Mesenteric fat pad (tissue), 1 donor: ENCODE results near the gene AQP1. TPM values are rescaled to one million over a fixed set of nuclear protein-coding genes. Genes with fewer than 3 reads are reported as not detected.

ENCODE experiments used
- DNase-seq: peaks from one replicate; pipeline ENCODE4 v3.0.0-alpha.2; 2020; ENCODE audit warnings: low spot score
- long read RNA-seq: library from polyadenylated mRNA; unstranded; transcript quantifications from one replicate; pipeline ENCODE4 v2.0.0, GENCODE V29; 2020
- total RNA-seq: library from RNA; stranded (reverse); fragmentation: NEBNext Ultra II Directional; extraction: Animal tissue kit (Norgen Biotek cat#: 25700); gene quantifications from one replicate; pipeline ENCODE4 v1.2.1, GENCODE V29; 2021
- donor health status: DM: yes; HTN: yes; CAD: no.

AQP1 gene
- total RNA-seq, result 140 TPM
- long read RNA-seq, transcript AQP1-201 (4 exons, 2,913 nt), result major isoform, 88 of 249 reads
- long read RNA-seq, partial matches to known transcripts, result 160 of 249 reads
- long read RNA-seq, other reads (novel, unspliced or antisense), result 1 of 249 reads

DNA sequence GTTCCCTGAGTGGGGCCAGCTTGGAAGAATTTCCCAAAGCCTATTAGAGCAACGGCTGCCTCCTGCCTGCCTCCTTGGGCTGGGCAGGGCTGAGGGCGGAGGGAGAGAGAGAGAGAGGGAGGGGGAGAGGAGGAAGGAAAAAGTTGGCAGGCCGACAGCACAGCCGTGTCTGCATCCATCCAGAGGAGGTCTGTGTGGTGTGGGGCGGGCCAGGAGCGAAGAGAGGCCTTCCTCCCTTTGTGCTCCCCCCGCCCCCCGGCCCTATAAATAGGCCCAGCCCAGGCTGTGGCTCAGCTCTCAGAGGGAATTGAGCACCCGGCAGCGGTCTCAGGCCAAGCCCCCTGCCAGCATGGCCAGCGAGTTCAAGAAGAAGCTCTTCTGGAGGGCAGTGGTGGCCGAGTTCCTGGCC, at the start of gene AQP1:
TSS of gene AQP1 (plus strand) at position 293 of the 409 bp plus-strand sequence. CDS start at position 350, 57 bp downstream.
- no peak for DNase-seq

DNA sequence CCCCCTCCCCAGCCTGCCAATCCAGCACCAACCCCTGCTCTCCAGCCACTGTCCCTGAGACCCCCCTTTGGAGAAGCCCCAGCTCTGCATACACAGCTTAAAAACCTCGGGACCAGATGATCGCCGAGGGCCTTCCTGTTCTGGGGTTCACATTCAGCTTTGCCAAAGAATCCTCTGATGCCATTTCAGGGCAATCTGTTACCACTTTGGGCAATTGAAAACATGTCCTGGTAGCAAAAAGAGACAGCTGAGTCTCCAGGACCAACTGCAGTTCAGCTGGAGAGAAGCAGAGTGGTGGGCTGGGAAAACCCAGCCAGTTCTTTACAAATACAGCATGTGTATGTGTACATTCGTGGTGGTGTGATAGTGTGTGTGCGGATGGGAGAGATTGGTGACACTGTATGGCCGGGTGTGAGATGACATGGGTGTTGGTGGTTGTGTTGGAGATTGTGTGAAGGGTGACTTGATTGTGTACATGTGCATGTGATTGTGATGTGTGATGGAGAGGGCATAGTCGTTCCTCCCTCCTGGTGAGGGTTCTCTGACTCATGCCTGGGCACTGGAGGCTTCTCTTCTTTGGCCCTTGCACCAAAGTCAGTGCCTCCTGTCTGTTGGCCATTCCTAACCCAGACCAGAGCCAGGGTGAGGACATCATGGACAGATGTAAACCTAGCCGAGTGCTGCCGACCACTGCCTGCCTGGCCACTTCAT, 48.5 kb upstream of the AQP1 start:
- DNase-seq, result no peak

DNA sequence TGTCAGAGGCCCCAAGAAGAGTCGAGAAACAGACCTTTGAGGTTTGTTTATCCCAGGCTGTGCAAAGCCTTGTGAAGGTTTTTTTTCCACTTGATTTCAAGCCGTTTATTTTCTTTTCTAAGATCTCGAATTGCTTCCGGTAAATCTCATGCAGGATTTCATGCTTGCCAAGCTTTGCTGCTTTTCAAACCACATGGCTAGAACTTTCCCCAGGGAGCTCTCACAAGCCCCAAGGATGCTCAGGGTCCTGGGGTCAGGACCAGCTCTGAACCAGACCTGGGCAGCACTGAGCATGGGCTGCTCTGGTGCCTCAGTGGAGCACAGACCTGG, 48.0 kb upstream of the AQP1 start:
- no peak for DNase-seq

DNA sequence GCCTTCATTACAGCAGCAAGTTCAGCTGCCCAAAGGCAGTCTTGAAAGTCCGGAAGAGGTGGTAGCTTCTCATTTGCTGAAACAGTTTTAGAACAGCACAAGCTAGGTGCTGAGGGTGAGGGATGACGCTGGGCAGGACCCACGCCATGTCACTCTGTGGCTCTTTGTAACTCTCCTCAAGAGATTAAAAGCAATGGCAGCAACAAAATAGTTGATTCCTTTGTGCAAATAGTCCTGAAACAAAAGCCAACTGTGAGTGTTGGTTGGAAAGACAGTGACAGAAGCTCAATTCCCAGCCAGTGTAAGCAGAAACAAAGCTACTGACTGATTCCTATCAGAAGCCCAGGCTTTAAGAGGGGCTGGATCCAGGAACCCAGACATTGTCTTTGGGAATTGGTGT, 47.6 kb upstream of the AQP1 start:
- no peak for DNase-seq

DNA sequence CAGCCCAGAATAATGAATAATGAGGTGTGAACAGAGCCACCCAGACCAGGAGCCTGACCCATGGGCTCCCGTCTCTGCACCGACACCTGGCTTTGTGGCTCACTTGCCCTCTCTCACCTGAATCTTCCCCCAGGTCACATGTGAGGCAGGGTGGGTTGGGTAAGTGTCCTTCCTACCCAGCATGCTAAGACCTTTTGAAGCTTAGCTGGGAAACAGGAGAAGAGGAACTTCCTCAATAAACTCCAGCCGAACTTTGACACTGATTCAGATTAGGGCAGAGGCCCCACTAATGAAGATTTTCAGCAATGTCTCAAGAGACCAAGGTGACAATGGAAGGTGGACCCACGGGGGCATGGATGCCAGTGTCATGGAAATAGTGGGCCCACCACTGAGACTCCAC, 46.6 kb upstream of the AQP1 start:
- DNase-seq, result no peak

DNA sequence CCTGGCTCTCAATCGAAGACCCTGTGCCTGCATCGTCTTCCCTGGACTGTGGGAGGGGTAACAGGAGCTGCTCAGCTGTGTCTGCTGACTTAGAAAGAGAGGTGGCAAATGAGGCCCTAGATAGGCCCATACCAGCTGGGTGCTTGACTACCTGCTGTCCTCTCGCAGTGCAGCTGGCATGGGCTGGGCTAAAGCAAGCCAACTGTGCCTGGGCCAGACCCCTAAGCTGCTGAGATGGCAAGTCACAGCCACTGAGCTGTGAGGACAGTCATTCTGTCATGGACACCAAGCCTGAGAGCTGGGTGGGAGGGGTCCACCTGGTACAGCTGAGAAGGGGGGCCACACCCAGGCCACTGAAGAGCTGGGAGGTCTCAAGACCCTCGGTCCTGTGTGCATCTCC, 45.8 kb upstream of the AQP1 start:
- DNase-seq, result no peak

DNA sequence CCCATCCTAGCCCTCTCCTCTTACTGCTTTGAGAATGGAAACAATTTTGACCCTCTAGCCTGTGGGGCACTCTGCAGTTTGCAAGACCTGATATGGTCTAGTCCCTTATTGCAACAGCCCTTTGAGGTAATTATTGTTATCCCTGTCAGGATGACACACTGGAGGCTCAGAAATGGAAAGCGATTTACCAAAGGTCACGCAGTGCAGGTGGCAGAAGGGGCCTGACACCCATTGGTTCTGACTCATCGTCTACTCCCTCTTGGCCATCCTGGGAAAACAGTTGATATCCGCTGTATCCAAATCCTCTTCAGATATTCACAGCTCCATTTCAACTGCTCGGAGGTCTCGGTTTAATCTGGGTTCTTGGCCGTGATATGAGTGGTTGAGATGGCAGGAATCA, 44.7 kb upstream of the AQP1 start:
- no peak for DNase-seq

DNA sequence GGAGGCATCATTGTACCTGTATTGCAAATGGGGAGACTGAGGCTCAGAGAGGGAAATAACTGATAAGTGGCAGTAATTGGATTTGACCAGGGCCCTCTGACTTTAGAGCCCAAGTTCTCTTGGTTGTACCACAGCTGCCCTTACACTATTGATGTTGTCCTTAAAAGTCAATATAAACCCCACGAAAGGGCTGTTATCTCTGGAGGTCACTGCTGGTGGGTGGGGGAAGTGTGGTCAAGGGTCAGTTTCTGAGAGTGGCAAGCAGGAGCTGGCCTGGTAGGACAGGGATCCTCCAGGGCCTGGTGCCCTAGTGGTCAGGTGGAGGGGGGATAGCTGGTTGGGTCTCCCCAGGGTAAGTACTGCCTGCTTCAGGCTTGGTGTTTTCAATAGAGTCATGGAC, 44.2 kb upstream of the AQP1 start:
- no peak for DNase-seq

DNA sequence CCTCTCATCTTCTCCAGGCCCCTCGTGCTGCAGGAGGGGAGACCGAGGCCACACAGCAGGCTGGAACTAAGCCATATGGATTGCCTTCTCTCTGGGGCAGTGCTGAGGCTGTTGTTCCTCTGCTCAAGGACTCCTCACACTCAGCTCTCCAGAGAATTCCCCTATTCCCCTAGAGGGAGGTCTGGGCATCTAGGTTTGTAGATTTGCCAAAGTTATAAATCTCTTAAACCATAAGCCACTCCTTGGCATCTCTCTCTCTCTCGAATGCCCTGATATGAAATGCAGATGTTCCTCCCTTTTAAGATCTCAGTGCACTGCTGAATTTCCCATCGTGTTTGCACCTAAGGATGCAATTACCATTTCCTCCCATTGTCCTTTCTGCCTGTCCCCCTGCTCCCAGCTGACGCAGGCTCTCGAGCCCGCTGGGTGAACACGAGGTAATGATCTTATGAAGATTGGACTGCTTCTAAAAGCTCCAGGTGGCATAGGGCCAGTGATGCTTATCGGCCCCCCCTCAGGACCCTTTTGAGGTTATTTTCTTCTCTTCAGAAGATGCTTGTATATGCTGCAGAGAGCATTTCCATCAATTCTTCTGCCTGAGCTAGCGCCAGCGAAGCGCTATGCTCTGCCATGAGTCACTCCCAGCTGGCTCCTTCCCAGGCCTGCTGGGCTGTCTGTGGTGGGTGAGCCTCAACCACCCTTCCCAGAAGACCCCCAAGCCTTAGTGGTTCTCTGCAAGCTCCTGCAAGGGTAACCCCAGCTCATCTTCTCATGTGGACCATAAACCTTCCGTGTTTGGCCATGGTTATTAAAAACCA, 41.6 kb upstream of the AQP1 start:
- no peak for DNase-seq

DNA sequence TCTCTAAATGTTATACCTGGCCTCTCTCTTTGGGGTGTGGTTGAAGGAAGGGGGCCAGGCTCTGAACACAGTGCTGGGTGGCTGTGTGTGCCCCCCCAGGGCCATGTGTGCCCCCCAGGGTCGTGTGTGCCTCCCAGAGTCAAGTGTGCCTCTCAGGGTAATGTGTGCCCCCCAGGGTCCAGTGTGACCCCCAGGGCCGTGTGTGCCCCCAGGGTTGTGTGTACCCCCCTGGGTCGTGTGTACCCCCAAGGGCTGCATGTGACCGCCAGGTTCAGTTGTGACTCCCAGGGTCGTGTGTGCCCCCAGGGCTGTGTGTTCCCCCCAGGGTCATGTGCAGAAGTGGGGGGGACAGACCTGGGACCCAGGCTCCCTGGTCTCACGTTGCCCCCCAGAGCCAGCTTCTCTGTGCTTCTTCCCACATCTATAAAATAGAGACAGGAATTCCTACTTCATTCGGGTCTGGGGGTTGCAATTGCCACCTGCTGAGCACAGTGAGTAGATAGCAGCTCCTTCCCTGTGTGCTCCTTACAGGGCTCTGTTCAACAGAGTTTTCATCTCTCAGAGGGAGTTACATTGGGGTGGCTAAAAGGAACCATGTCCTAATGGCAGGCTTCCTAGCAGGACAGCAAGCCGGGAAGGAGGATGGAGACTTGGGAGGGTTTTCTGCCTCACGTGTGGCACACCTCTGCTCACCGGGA, 40.7 kb upstream of the AQP1 start:
- DNase-seq, result no peak

DNA sequence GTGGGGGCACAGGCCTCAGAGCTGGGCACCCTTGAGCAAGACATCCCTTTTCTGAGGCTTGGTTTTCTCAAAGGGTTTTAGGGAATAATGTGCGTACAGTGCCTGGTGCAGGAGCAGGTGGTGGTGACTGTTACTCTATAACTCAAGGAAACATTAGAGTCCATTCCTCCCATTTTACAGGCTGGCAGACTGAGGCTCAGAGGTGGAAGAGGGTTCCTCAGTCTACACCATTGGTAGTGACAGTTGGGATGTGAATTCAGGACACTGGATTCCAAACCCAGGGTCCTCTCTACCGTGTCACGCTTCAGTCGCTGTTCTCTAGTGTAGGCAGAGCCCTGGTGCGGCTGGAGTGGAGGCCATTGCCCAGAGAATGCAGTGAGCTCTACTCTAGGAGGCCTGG, 40.0 kb upstream of the AQP1 start:
- DNase-seq, result no peak

DNA sequence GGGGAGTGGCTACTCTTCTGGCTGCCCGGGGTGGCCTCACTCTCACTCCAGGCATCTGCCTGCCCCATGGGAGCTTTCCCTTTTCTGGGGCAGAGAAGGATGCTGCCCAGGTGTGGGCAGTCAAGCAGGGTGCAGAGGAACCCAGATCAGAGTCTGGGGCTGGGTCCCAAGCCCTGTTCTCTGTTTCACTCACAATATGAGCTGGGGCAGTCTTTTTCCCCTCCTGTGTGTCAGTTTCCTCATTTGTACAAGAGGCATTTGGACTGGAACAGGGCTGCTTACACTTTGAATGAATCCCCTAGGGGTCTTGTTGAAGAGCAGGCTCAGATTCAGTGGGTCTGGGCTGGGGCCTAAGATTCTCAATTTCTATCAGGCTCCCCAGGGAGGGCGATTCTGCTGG, 38.4 kb upstream of the AQP1 start:
- DNase-seq, result no peak

DNA sequence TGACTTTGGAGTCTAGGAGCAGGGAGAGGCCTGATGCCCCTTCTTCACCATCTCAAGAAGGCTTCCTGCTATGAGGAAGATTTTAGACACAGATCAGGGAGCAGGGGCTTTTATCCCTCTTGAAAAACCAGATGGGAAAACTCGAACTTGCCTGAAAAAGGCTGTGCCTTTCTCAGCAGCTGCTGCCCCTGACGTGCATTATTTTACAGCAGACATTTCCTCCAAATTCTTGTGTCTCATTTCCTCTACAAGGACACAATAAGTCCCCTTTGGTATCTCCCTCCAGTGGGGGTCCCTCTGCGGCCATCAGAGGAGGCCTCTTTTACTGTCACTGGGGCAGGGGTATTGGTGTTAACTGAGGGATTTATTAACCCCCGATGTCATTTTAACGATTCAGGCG, 38.0 kb upstream of the AQP1 start:
- no peak for DNase-seq

DNA sequence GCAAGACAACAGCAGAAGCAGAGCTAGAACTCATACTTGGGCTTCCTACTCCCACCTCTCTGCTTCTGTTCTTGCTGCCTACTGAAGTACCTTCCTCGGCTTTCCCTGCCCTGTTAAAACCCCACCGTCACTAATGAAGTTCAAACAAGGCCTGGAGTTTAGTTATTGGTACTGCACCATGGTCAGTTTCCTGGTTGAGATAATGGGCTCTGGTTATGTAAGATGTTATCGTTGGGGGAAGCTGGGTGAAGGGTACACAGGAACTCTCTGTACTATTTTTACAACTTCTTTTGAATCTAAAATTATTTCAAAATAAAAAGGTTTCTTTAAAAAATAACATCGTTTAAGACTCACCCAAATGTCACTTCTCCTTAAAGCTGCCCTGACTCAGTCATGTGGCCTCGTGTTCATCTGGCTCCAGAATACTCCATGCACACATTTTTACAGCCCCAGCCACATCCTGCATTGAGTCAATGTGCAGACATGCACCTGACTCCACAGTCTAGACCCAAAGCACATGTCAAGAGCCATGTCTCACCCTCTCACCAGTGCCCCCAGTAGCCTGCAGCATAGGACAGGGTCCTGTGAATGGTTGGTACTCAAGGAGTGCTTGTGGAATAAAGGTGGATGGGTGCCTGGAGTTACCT, 36.9 kb upstream of the AQP1 start:
- DNase-seq, result no peak

DNA sequence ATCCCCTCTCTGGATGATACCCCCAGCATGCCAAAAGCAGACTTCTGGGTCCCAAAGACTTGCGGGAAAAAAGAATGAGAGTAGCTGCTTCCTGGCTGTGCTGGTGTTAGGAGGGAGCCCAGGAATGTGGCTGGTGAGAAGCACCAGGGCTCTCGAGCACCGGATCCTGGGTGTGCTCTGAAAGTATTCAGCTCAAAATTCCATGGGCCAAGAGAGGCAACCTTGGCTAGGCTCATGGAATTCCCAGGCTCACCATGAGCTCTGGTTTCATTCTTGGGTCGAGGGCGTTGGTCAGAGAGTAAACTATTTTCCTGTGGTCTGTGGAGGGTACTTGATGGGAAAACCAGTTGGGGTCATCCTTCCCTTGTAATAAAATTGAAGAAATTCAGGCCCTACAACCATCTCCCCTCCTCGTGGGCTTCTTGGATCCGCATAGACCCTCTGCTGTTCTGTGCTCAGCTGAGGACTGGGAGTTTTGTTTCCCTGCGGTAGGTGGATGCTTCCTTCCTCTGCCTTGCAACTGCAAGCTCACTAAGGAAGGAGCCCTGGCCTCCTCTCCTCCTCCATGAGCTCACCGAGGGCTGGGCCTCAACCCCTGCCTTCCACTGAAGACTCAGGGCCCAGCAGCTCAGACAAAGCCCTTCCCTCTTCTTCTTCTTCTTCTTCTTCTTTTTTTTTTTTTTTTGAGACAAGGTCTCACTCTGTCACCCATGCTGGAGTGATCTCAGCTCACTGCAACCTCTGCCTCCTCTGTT, 34.5 kb upstream of the AQP1 start:
- no peak for DNase-seq

DNA sequence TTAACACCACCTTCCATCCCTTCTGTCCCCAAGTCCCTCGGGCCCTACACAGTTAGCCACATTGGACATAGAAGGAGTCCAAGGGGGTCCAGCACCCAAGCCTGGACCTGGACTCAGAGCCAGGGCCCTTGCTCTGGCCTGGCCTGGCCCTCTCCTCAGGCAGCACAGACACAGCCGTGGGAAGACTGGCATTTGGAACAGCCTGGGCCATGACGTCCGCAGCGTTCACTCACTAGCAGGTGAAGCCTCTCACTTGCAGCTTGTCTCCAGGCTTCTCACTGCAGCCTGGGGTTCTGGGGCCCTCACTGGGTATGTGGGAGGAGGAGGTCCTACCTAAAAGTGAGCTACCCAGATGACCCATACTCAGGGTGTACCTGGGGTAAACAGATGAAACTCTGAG, 33.7 kb upstream of the AQP1 start:
- DNase-seq, result no peak

DNA sequence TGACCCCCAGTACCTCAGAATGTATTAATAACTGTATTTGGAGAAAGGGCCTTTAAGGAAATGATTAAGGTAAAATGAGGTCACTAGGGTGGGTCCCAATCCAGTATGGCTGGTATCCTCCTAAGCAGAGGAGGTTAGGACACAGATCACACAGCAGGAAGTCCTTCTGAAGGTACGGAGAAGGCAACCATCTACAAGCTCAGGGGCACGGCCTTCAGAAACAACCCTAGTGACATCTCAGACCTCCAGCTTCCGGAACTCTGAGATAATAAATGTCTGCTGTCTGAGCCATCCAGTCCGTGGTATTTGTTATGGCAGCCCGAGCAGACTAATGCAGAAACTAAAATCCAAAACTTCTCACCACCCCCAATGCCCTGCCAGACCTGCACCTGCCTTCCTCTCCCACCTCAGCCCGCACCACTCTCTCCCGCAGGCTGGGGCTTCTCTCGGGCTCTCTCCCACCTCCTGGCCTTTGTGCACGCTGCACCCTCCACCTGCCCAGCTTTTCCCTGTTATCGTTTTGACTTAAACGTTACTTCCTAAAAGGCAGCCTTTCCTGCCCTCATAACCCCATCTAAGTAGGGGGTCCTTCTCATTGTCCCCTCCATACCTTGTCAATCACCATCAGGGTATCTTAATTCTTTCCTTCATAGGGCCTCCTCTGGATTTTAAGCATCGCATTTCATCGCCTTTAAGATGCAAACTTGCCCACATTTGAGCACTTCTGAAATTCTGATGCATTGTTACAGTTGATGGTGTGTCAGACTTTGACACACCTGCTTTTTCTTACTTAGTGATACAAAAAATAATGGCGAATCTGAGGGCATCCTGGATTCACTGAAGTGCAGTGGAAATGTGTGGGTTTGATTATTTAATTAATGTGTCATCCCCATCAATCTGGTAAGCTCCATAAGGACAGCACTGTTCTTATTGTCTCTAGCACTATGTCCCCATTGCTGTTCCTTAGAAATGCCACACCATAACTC, 32.2 kb upstream of the AQP1 start:
- DNase-seq, result no peak

DNA sequence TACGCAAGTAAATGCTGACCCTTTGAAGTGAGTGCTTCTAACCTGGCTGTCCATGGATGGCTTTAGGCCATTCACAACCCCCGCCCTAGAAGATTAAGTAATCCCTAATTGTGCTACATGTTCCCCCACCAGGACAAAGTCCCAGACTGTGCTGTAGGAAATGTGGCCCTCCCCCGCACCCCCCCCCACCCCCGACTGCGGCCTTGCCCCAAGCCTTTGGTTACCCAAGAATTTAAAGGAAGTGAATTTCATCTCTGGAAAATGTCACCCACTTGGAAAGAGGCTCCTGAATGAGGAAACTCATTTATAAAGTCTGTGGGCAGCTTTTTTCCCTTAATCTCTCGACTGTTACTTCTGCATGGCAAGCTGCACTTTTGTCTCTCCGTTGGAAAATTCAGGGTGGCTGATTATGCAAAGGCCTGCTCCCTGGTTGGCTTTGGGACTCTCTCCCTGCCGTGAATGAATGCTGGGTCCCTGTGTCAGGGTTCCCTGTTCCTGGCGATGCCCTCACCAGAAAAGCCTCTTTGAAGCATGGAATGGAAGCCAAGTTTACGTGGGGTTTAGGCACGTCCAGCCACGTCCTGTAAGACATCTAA, 31.4 kb upstream of the AQP1 start:
- DNase-seq, result no peak

DNA sequence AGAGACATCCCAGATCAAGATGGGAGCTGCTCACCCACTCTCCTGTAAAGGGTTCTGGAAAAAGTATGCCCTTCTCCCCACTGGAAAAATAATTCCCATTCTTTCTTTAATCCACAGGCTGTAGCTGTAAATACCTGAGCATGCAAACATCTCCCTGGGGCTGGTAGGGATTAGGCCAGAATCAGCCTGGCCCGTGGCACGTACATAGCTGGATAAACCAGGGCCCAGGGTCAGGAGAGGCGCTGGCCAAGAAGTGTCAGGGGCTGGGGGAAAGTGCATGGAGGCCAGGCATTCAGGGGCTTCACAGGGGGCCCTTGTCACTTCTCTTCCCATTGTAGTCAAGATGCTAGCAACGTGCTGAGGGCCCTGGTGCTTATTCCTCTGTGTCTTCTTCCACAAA, 30.7 kb upstream of the AQP1 start:
- no peak for DNase-seq
